Endothelial cell of umbilical vein (primary cell): Measurements from ENCODE around the gene ZBTB9. TPM values are rescaled to one million over a fixed set of nuclear protein-coding genes. Genes with fewer than 3 reads are reported as not detected.

Experiments used
- BruUV-seq: library from RNA; stranded (reverse); fragments of 400-500 nt; replicated peaks from 2 replicates; lab custom pipeline; 2021; lab: Mats Ljungman, UMichigan
- CTCF ChIA-PET: fragments of 300-600, 350-600 bp; sonication (Branson Sonifier 250); formaldehyde crosslinking; loops from one replicate; lab custom pipeline; 2021; ENCODE audit warnings: antibody characterized with exemption, inconsistent platforms; lab: Charles Lee
- POLR2A ChIA-PET: fragments of 300-600, 350-600 bp; sonication (Branson Sonifier 250); formaldehyde crosslinking; loops from one replicate; lab custom pipeline; 2021; ENCODE audit warnings: antibody characterized with exemption, inconsistent platforms; lab: Charles Lee
- DNase-seq: peaks from one replicate; pipeline ENCODE4 v3.0.0-alpha.2; 2011; ENCODE audit warnings: low read depth, low spot score
- FAIRE-seq: peaks from 2 replicates; lab custom pipeline; 2011; peaks lifted over from hg19 to GRCh38; lab: Jason Lieb, UNC
- H2AFZ ChIP-seq: 2 replicates; pipeline ENCODE4 v1.6.0; 2012; ENCODE audit warnings: low read depth, low read length, control low read depth, inconsistent platforms
- H3K27ac ChIP-seq: 2 replicates; pipeline ENCODE4 v1.5.1; 2011; ENCODE audit warnings: low read depth, mild to moderate bottlenecking, control low read depth, low read length, moderate library complexity; ENCODE audit not compliant: insufficient read depth
- H3K27me3 ChIP-seq, 2 experiments: 2 replicates each; pipeline versions ENCODE4 v1.6.0 to v1.6.1; 2011; ENCODE audit warnings: low read length in 2 of 2, mixed read lengths in 1 of 2; ENCODE audit not compliant: control insufficient read depth in 2 of 2, insufficient read depth in 2 of 2
- H3K36me3 ChIP-seq, 2 experiments: 2 replicates in 1 of 2; 3 replicates in 1 of 2; pipeline ENCODE4 v1.5.1; 2011; ENCODE audit warnings: low read length in 2 of 2, mild to moderate bottlenecking in 1 of 2, moderate library complexity in 1 of 2; ENCODE audit not compliant: control insufficient read depth in 2 of 2, insufficient read depth in 2 of 2; ENCODE audit errors: extremely low read depth in 1 of 2
- H3K4me1 ChIP-seq: 3 replicates; pipeline ENCODE4 v1.5.1; 2011; ENCODE audit warnings: mild to moderate bottlenecking, low read length; ENCODE audit not compliant: control insufficient read depth, insufficient read depth; ENCODE audit errors: extremely low read depth
- H3K4me2 ChIP-seq: 2 replicates; pipeline ENCODE4 v1.6.1; 2011; ENCODE audit warnings: low read length, control low read depth, mixed read lengths; ENCODE audit not compliant: insufficient read depth
- H3K4me3 ChIP-seq, 3 experiments: fragments of 200-600 bp in 1 of 3; sonication (generic), shearing (Covaris generic) in 1 of 3; replicated peaks in 1 of 3; 2 replicates each; pipeline ENCODE4 v1.5.1; 2011 to 2016; ENCODE audit warnings: control low read depth in 3 of 3, low read length in 3 of 3, mild to moderate bottlenecking in 2 of 3, inconsistent platforms in 1 of 3, low read depth in 1 of 3, moderate library complexity in 1 of 3; ENCODE audit not compliant: insufficient read depth in 1 of 3
- H3K79me2 ChIP-seq: 2 replicates; pipeline ENCODE4 v1.6.0; 2012; ENCODE audit warnings: low read length, inconsistent platforms; ENCODE audit not compliant: control insufficient read depth, insufficient read depth
- H3K9ac ChIP-seq: replicated peaks from 2 replicates; pipeline ENCODE3; 2011; ENCODE audit warnings: low read length, control low read depth; ENCODE audit not compliant: insufficient read depth; ENCODE audit errors: extremely low read depth
- H3K9me1 ChIP-seq: replicated peaks from 3 replicates; pipeline ENCODE4 v1.6.0; 2011; ENCODE audit warnings: mild to moderate bottlenecking, low read length; ENCODE audit not compliant: control insufficient read depth, insufficient read depth; ENCODE audit errors: extremely low read depth
- H3K9me3 ChIP-seq: replicated peaks from 2 replicates; pipeline ENCODE4 v1.5.1; 2012; ENCODE audit warnings: low read length, inconsistent platforms; ENCODE audit not compliant: control insufficient read depth, insufficient read depth
- H4K20me1 ChIP-seq: replicated peaks from 2 replicates; pipeline ENCODE3; 2011; ENCODE audit warnings: mild to moderate bottlenecking, low read length; ENCODE audit not compliant: control insufficient read depth, insufficient read depth; ENCODE audit errors: extremely low read depth
- EZH2 ChIP-seq: IDR thresholded peaks from 2 replicates; pipeline ENCODE4 v1.6.1; 2012; ENCODE audit warnings: borderline replicate concordance, low read depth, mild to moderate bottlenecking, moderate library complexity, low read length, inconsistent platforms; ENCODE audit not compliant: severe bottlenecking
- FOS ChIP-seq: IDR thresholded peaks from 2 replicates; pipeline ENCODE4 v1.6.1; 2011; ENCODE audit warnings: mild to moderate bottlenecking, low read length, moderate library complexity, borderline replicate concordance; ENCODE audit not compliant: insufficient read depth
- GATA2 ChIP-seq: IDR thresholded peaks from 2 replicates; pipeline ENCODE4 v1.7.0; 2011; ENCODE audit warnings: low read depth, mild to moderate bottlenecking, moderate library complexity, mixed read lengths, low read length; ENCODE audit not compliant: insufficient read length, insufficient read depth
- JUN ChIP-seq: IDR thresholded peaks from 2 replicates; pipeline ENCODE4 v1.6.1; 2011; ENCODE audit warnings: borderline replicate concordance, low read depth; ENCODE audit not compliant: insufficient read length, insufficient read depth
- MAX ChIP-seq: IDR thresholded peaks from 2 replicates; pipeline ENCODE4 v1.6.1; 2011; ENCODE audit not compliant: insufficient read depth, insufficient read length
- MYC ChIP-seq: IDR thresholded peaks from one replicate; pipeline ENCODE4 v1.6.1; 2011; ENCODE audit warnings: mild to moderate bottlenecking, low read depth, low read length
- dilution Hi-C: fragments of 300-500 bp; cut with MboI; formaldehyde crosslinking; loops from one replicate; pipeline ENCODE4 v1.15.0; 2019; ENCODE audit warnings: low sequenced_read_pairs; ENCODE audit not compliant: extremely low pct_ligation_motif_present
- intact Hi-C: fragments of 100-400 bp; cut with micrococcal nuclease; formaldehyde crosslinking; loops from one replicate; pipeline ENCODE4 v1.10.0; 2022
- microRNA-seq: library from miRNA; unstranded; fragments of <30 nt; microRNA quantifications from one replicate; pipeline ENCODE4 v1.2.0, GENCODE V29; 2021; ENCODE audit warnings: borderline number of aligned reads, borderline replicate concordance
- polyA plus RNA-seq, 4 experiments: library from polyadenylated mRNA; depleted of rRNA in 3 of 4; stranded (reverse) in 3 of 4; unstranded in 1 of 4; fragments of >200 nt; gene quantifications; 2 replicates each; pipeline versions ENCODE4 v1.2.1 to v1.2.3, GENCODE V29; 2011 to 2012; ENCODE audit warnings: missing spikeins in 1 of 4
- small RNA-seq: library from RNA; depleted of rRNA; stranded (forward); fragments of <200 nt; gene quantifications from one replicate; pipeline ENCODE3, GENCODE V24; 2012; ENCODE audit warnings: low replicate concordance, low read depth; ENCODE audit not compliant: insufficient read depth, insufficient read length
- total RNA-seq: library from RNA; stranded (reverse); gene quantifications from 2 replicates; pipeline ENCODE4 v1.2.3, GENCODE V29; 2021

Gene ZBTB9
- total and polyA plus RNA-seq, 2 donors (not counting 3 experiments of a cell fraction or from before 2014, with no cell fraction given), result 4.7 to 8.0 TPM

DNA sequence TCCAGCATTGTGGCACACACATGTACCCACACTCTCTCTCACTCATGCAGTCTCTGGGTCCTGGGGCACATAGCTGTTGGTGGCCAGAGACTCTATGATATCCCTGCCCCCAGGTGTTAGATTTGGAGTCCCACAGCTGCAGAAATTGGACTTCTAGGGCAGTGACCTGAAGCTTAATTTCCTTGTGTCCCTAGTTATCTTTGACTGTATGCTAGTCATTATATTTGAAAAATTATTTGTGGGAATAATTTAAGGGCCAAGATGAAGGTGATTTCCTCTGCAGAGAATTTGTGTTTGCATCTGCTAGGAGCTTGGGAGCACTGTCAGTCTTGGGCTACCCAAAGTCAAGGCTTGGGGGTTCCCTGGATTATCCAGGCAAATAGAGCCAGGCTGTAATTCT lies 50.1 kb downstream of the ZBTB9 start:
- TF ChIP-seq MYC, result no peak
- intact Hi-C loops (no loop called here), dilution Hi-C loops (no loop called here)
- BruUV-seq, result no TSS peak
- Histone ChIP-seq H3K9me3 (no peaks in the 10 kb centered on the region), H3K9me1 (no peaks in the 10 kb centered on the region), H3K4me1 (no peaks in the 10 kb centered on the region), H3K4me3 (no peak overlapping the region), H3K79me2 (no peaks in the 10 kb centered on the region), H3K36me3 (no peaks in the 10 kb centered on the region), H4K20me1 (no peaks in the 10 kb centered on the region), H3K27me3 (peaks cover 0 to 4% of the 10 kb centered on the region in 2 experiments), H3K27ac (no peak overlapping the region), H3K9ac (no peak overlapping the region), H3K4me2 (no peak overlapping the region), H2AFZ (no peak overlapping the region)
- ChIA-PET POLR2A (no interaction called here), CTCF (no interaction called here)
- DNase-seq, result no peak
- FAIRE-seq, result no peak

DNA sequence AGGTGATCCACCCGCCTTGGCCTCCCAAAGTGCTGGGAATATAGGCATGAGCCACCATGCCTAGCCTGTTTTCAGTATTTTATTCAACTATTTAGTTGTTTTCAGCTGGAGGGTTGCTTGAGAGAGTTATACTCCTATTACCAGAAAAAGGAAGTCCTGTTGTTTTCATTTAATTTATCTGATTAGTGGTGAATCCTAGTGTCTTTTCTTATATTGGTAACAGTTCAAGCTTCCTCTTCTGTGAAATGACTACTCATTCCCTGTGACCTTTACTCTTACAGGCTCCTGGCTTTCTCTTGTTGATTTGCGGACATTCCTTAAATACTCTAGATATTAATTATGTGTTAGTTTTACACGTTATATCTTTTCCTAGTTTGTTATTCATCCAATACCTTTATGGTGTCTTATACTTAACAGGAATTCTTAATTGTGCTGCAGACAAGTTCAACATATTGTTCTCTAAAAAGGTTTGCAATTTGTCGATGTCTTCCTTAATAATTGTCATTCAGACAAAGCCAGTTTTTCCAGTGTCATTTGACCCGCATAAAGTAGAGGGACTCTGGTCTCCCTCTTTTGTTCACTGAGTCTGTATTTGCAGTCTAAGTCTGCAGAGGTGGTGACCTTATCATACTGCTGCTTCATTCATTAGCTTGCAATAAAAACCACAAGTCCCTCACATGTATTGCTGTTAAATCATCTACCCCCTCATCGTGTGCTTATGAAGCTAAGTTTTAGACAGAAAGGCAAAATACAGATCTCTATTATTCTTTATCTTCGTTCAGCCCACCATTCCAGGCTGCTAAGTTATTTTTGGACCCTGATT lies 51.4 kb downstream of the ZBTB9 start:
- Histone ChIP-seq H3K4me1 (no peaks in the 10 kb centered on the region), H2AFZ (no peak overlapping the region), H3K4me3 (no peak overlapping the region), H4K20me1 (no peaks in the 10 kb centered on the region), H3K36me3 (no peaks in the 10 kb centered on the region), H3K4me2 (no peak overlapping the region), H3K9ac (no peak overlapping the region), H3K27ac (no peak overlapping the region), H3K9me3 (no peaks in the 10 kb centered on the region), H3K79me2 (no peaks in the 10 kb centered on the region), H3K9me1 (no peaks in the 10 kb centered on the region), H3K27me3 (peaks cover 0 to 10% of the 10 kb centered on the region in 2 experiments)
- FAIRE-seq (no peak), DNase-seq (no peak)
- dilution Hi-C loops (no loop called here), intact Hi-C loops (no loop called here)
- ChIA-PET CTCF (no interaction called here), POLR2A (no interaction called here)
- BruUV-seq, result no TSS peak
- TF ChIP-seq EZH2, result no peak
- TF ChIP-seq MYC, result no peak
- TF ChIP-seq MAX, result no peak
- TF ChIP-seq JUN, result no peak
- no peak for TF ChIP-seq FOS
- no peak for TF ChIP-seq GATA2

Small RNA genes within 50 kb of the gene (microRNA-seq; reads per million reads assigned to microRNA genes)
- gene MIR5004, result not detected

Small RNA genes within 50 kb of the gene (small RNA-seq; reads per million reads assigned to genes)
- gene ZBTB9, result not detected

Other genes with a start within 250 kb of the ZBTB9 start
- 4.0 and 4.3 TPM in 2 replicates for gene HSD17B8, start 249.9 kb upstream of the ZBTB9 start, total RNA-seq
- 8.2 and 8.4 TPM in 2 replicates for gene HSD17B8, start 249.9 kb upstream of the ZBTB9 start, polyA plus RNA-seq
- gene RING1, start 246.1 kb upstream of the ZBTB9 start, total RNA-seq, result 26.8 and 28.0 TPM in 2 replicates
- gene RING1, start 246.1 kb upstream of the ZBTB9 start, polyA plus RNA-seq, result 27.9 and 32.9 TPM in 2 replicates
- 43.8 and 49.2 TPM in 2 replicates for gene VPS52, start 182.7 kb upstream of the ZBTB9 start, total RNA-seq
- gene VPS52, start 182.7 kb upstream of the ZBTB9 start, polyA plus RNA-seq, result 112 and 132 TPM in 2 replicates
- gene RPS18, start 182.5 kb upstream of the ZBTB9 start, total RNA-seq, result 2,193 and 2,336 TPM in 2 replicates
- 4,861 and 5,541 TPM in 2 replicates for gene RPS18, start 182.5 kb upstream of the ZBTB9 start, polyA plus RNA-seq
- gene B3GALT4, start 177.5 kb upstream of the ZBTB9 start, total RNA-seq, result 4.1 and 4.5 TPM in 2 replicates
- 5.6 and 7.6 TPM in 2 replicates for gene B3GALT4, start 177.5 kb upstream of the ZBTB9 start, polyA plus RNA-seq
- gene WDR46, start 165.3 kb upstream of the ZBTB9 start, total RNA-seq, result 66.9 and 71.2 TPM in 2 replicates
- 53.9 and 61.4 TPM in 2 replicates for gene WDR46, start 165.3 kb upstream of the ZBTB9 start, polyA plus RNA-seq
- gene PFDN6, start 165.0 kb upstream of the ZBTB9 start, total RNA-seq, result 52.3 and 63.5 TPM in 2 replicates
- 27.5 and 31.0 TPM in 2 replicates for gene PFDN6, start 165.0 kb upstream of the ZBTB9 start, polyA plus RNA-seq
- 85.8 and 90.3 TPM in 2 replicates for gene RGL2, start 155.6 kb upstream of the ZBTB9 start, total RNA-seq
- gene RGL2, start 155.6 kb upstream of the ZBTB9 start, polyA plus RNA-seq, result 87.7 and 101 TPM in 2 replicates
- gene TAPBP, start 140.5 kb upstream of the ZBTB9 start, total RNA-seq, result 90.7 and 98.0 TPM in 2 replicates
- 69.6 and 79.9 TPM in 2 replicates for gene TAPBP, start 140.5 kb upstream of the ZBTB9 start, polyA plus RNA-seq
- gene ZBTB22, start 136.8 kb upstream of the ZBTB9 start, total RNA-seq, result 12.6 and 13.9 TPM in 2 replicates
- gene ZBTB22, start 136.8 kb upstream of the ZBTB9 start, polyA plus RNA-seq, result 15.4 and 16.5 TPM in 2 replicates
- gene DAXX, start 131.6 kb upstream of the ZBTB9 start, total RNA-seq, result 52.0 and 54.4 TPM in 2 replicates
- 19.2 and 20.5 TPM in 2 replicates for gene DAXX, start 131.6 kb upstream of the ZBTB9 start, polyA plus RNA-seq
- 63.4 and 65.9 TPM in 2 replicates for gene KIFC1, start 62.8 kb upstream of the ZBTB9 start, total RNA-seq
- 38.5 and 39.3 TPM in 2 replicates for gene KIFC1, start 62.8 kb upstream of the ZBTB9 start, polyA plus RNA-seq
- gene PHF1, start 43.6 kb upstream of the ZBTB9 start, total RNA-seq, result 28.8 and 32.5 TPM in 2 replicates
- gene PHF1, start 43.6 kb upstream of the ZBTB9 start, polyA plus RNA-seq, result 53.1 and 62.6 TPM in 2 replicates
- gene CUTA, start 36.5 kb upstream of the ZBTB9 start, total RNA-seq, result 133 TPM in 2 replicates
- 202 and 241 TPM in 2 replicates for gene CUTA, start 36.5 kb upstream of the ZBTB9 start, polyA plus RNA-seq
- 14.3 and 15.1 TPM in 2 replicates for gene SYNGAP1, start 34.5 kb upstream of the ZBTB9 start, total RNA-seq
- gene SYNGAP1, start 34.5 kb upstream of the ZBTB9 start, polyA plus RNA-seq, result 7.3 and 7.9 TPM in 2 replicates
- 25.4 and 27.5 TPM in 2 replicates for gene BAK1, start 125.7 kb downstream of the ZBTB9 start, total RNA-seq
- gene BAK1, start 125.7 kb downstream of the ZBTB9 start, polyA plus RNA-seq, result 37.1 and 39.8 TPM in 2 replicates
- 40.5 and 52.2 TPM in 2 replicates for gene ITPR3, start 166.7 kb downstream of the ZBTB9 start, total RNA-seq
- 28.8 and 31.9 TPM in 2 replicates for gene ITPR3, start 166.7 kb downstream of the ZBTB9 start, polyA plus RNA-seq